ENCODE data around the gene GLCE.

GRCh38 chr15:69296606-69297005 lies 136.2 kb downstream of the GLCE start:
- TF ChIP-seq CTCF (IDR thresholded peaks at IDR 0.05) (no peak), POLR2A (IDR thresholded peaks at IDR 0.05) (no peak)

All from esophagus squamous epithelium (tissue), 4 donors.